Neuronal stem cell (in vitro differentiated cells): ENCODE measurements around the gene MYH7.

Experiments
- DNase-seq: peaks from one replicate; pipeline ENCODE4 v3.0.0-alpha.2; 2013; ENCODE audit warnings: low spot score
- H2AFZ ChIP-seq: one replicate; pipeline ENCODE4 v1.6.1; 2013; ENCODE audit warnings: mild to moderate bottlenecking, low read length, inconsistent platforms
- H2AK5ac ChIP-seq: 2 replicates; pipeline ENCODE4 v1.6.1; 2013; ENCODE audit warnings: low read depth, mild to moderate bottlenecking, inconsistent platforms, low read length, moderate library complexity, mixed read lengths
- H2BK120ac ChIP-seq: 2 replicates; pipeline ENCODE4 v1.6.1; 2013; ENCODE audit warnings: low read depth, mild to moderate bottlenecking, inconsistent platforms, low read length, moderate library complexity, mixed read lengths
- H2BK12ac ChIP-seq: one replicate; pipeline ENCODE4 v1.6.1; 2013; ENCODE audit warnings: low read length, inconsistent platforms
- H2BK15ac ChIP-seq: 2 replicates; pipeline ENCODE4 v1.6.1; 2013; ENCODE audit warnings: mild to moderate bottlenecking, low read length, inconsistent platforms, mixed read lengths
- H2BK5ac ChIP-seq: one replicate; pipeline ENCODE4 v1.6.1; 2013; ENCODE audit warnings: inconsistent platforms, mild to moderate bottlenecking, low read length, moderate library complexity
- H3K14ac ChIP-seq: one replicate; pipeline ENCODE4 v1.6.1; 2013; ENCODE audit warnings: low read length, inconsistent platforms
- H3K18ac ChIP-seq: 2 replicates; pipeline ENCODE4 v1.6.1; 2013; ENCODE audit warnings: low read length, inconsistent platforms
- H3K23ac ChIP-seq: 2 replicates; pipeline ENCODE4 v1.6.1; 2013; ENCODE audit warnings: low read depth, mild to moderate bottlenecking, mixed read lengths, low read length, inconsistent platforms; ENCODE audit not compliant: poor library complexity
- H3K27ac ChIP-seq: replicated peaks from 3 replicates; pipeline ENCODE4 v1.5.1; 2013; ENCODE audit warnings: low read length, inconsistent platforms
- H3K27me3 ChIP-seq, 3 experiments: 2 replicates each; pipeline ENCODE4 v1.6.1; 2013; ENCODE audit warnings: low read length in 3 of 3, mild to moderate bottlenecking in 2 of 3, inconsistent platforms in 1 of 3, low read depth in 1 of 3, mixed read lengths in 1 of 3, moderate library complexity in 1 of 3; ENCODE audit not compliant: control insufficient read depth in 3 of 3, insufficient read depth in 3 of 3
- H3K36me3 ChIP-seq, 2 donors: replicated peaks in 1 of 2; 2 replicates each; pipeline ENCODE4 v1.6.1; 2013; ENCODE audit warnings: low read length in 2 of 2; ENCODE audit not compliant: control insufficient read depth in 2 of 2, insufficient read depth in 2 of 2
- H3K4ac ChIP-seq: 2 replicates; pipeline ENCODE4 v1.6.1; 2013; ENCODE audit warnings: inconsistent platforms, mild to moderate bottlenecking, low read length, moderate library complexity
- H3K4me1 ChIP-seq, 2 donors: 1 replicate in 1 of 2; 2 replicates in 1 of 2; pipeline ENCODE4 v1.6.1; 2013; ENCODE audit warnings: low read length in 2 of 2, low read depth in 1 of 2; ENCODE audit not compliant: control insufficient read depth in 2 of 2, insufficient read depth in 1 of 2
- H3K4me2 ChIP-seq: one replicate; pipeline ENCODE4 v1.6.1; 2013; ENCODE audit warnings: mild to moderate bottlenecking, low read length, inconsistent platforms; ENCODE audit not compliant: insufficient read depth, poor library complexity, severe bottlenecking
- H3K4me3 ChIP-seq, 2 donors: 2 replicates each; pipeline ENCODE4 v1.5.1; 2013; ENCODE audit warnings: low read length in 2 of 2, mild to moderate bottlenecking in 2 of 2, inconsistent platforms in 1 of 2, moderate library complexity in 1 of 2
- H3K79me1 ChIP-seq: one replicate; pipeline ENCODE4 v1.6.1; 2013; ENCODE audit warnings: low read depth, mild to moderate bottlenecking, inconsistent platforms, low read length, moderate library complexity
- H3K9ac ChIP-seq: one replicate; pipeline ENCODE4 v1.6.1; 2013; ENCODE audit warnings: mild to moderate bottlenecking, low read depth, low read length, inconsistent platforms; ENCODE audit not compliant: poor library complexity
- H3K9me3 ChIP-seq, 2 donors: replicated peaks in 1 of 2; 2 replicates each; pipeline versions ENCODE3 to v1.6.1; 2013; ENCODE audit warnings: low read length in 2 of 2, mild to moderate bottlenecking in 2 of 2, inconsistent platforms in 1 of 2, low read depth in 1 of 2, mixed read lengths in 1 of 2, moderate library complexity in 1 of 2; ENCODE audit not compliant: control insufficient read depth in 2 of 2, insufficient read depth in 1 of 2
- H4K8ac ChIP-seq: one replicate; pipeline ENCODE4 v1.6.1; 2013; ENCODE audit warnings: low read depth, mild to moderate bottlenecking, inconsistent platforms, low read length, moderate library complexity
- H4K91ac ChIP-seq: one replicate; pipeline ENCODE4 v1.6.1; 2013; ENCODE audit warnings: low read length, low read depth, mild to moderate bottlenecking, inconsistent platforms; ENCODE audit not compliant: poor library complexity
- WGBS, 2 donors: extraction: QIAGEN DNeasy Blood & Tissue Kit; methylation state at CpG; one replicate each; pipeline ENCODE4 v1.1.7; 2013; ENCODE audit warnings: missing lambda C conversion rate in 2 of 2, mixed read lengths in 1 of 2; ENCODE audit not compliant: insufficient read length in 2 of 2, insufficient replicate concordance in 1 of 2; ENCODE audit errors: extremely low coverage in 2 of 2; 5-methylcytosine and 5-hydroxymethylcytosine counted together

The MYH7 gene

DNA sequence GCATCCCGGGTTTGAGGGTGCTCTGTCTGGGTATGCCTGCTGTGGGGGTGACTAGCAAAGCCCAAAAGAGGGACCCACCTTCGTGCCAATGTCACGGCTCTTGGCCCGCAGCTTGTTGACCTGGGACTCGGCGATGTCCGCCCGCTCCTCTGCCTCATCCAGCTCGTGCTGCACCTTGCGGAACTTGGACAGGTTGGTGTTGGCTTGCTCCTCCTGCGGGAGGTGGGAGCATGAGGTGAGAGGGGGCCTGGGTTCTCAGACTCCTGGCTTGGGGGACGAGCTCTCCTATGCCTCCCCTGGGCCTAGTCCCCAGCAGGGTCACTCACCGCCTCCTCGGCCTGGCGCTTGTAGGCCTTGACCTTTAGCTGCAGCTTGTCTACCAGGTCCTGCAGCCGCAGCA, 21.8 kb downstream of the MYH7 start:
- Histone ChIP-seq H3K9me3 (no peaks in the 10 kb centered on the region), H3K23ac (no peak overlapping the region), H3K36me3 (no peaks in the 10 kb centered on the region), H2BK120ac (no peak overlapping the region), H2BK5ac (peak overlapping the region; percentile 44), H4K8ac (no peak overlapping the region), H3K4me1 (peaks cover 5% of the 10 kb centered on the region in 2 donors), H3K27ac (no peak overlapping the region), H3K18ac (peak overlapping the region; percentile 22), H2AFZ (no peak overlapping the region), H3K27me3 (peaks cover 0 to 24% (median 0%) of the 10 kb centered on the region in 3 experiments), H3K79me1 (no peaks in the 10 kb centered on the region), H2AK5ac (no peak overlapping the region), H4K91ac (no peak overlapping the region), H3K9ac (no peak overlapping the region), H3K4ac (peak overlapping the region; percentile 40), H3K4me3 (no peak overlapping the region), H2BK12ac (no peak overlapping the region), H3K14ac (peak overlapping the region; percentile 99), H2BK15ac (peak overlapping the region; percentile 75), H3K4me2 (no peak overlapping the region)
- no peak for DNase-seq
- WGBS, 2 donors = no CpG with 5 or more reads among the region's 16 CpGs

DNA sequence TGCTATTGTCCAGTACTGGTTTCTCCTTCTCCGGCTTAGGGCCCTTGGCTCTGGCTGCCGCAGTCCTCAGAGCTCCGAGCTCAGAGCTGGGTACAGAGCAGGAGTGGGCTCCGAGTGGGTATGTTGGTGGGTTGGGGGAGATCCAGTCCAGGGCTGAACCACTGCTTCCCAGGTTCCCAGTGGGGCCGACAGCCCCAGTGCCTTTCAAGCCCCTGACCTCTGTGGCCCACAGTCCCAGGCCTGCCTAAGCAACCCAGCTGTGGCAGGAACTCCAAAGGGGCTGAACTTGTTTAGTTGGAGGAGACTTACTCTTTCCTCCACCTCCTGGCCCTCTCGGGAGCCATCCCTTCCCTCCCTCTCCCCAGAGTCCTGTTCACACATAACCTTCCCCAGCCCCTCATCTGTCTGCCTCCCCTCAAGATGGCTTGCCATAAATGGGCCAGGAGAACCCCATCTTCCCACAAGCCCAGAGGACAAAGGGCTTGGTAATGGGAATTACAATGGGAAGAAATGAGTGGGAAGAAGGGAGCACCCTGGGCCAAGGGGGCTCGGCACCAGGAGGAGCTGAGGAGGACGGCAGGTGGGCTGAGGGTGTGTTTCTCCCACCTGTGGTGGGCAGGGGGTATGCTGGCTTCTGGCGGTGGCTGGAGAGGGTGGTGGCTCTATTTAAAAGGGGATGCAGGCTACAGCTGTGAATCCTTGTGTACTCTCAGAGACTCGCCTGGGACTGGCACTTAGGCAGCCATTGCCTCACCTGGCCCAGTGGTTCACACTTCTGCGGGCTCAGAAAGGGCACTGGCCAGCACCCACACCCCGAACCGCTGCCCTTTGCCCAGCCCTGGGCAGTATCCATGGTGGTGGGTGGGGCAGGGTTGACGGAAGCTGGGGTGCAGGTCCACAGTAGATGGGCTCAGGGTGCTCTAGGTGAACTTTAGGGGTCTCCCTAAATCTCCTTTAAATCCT, 23.6 kb downstream of the MYH7 start:
- no peak overlapping the region for H2BK15ac ChIP-seq
- no peaks in the 10 kb centered on the region for H3K36me3 ChIP-seq
- H3K27me3 ChIP-seq = peaks cover 0 to 41% (median 0%) of the 10 kb centered on the region in 3 experiments
- H3K4me3 ChIP-seq = no peak overlapping the region
- no peak overlapping the region for H4K8ac ChIP-seq
- no peak overlapping the region for H3K9ac ChIP-seq
- no peak overlapping the region for H2BK120ac ChIP-seq
- no peak for DNase-seq
- H3K14ac ChIP-seq = no peak overlapping the region
- WGBS, 2 donors = no CpG with 5 or more reads among the region's 14 CpGs
- H3K4me2 ChIP-seq = no peak overlapping the region
- H2AK5ac ChIP-seq = peak overlapping the region; percentile 19
- H3K23ac ChIP-seq = peak overlapping the region; percentile 9
- H3K18ac ChIP-seq = peak overlapping the region; percentile 82
- H3K27ac ChIP-seq = no peak overlapping the region
- H3K4ac ChIP-seq = no peak overlapping the region
- H3K79me1 ChIP-seq = no peaks in the 10 kb centered on the region
- H2BK12ac ChIP-seq = no peak overlapping the region
- H2BK5ac ChIP-seq = peak overlapping the region; percentile 30
- H3K4me1 ChIP-seq = peaks cover 5% of the 10 kb centered on the region in 2 donors
- H4K91ac ChIP-seq = no peak overlapping the region
- H3K9me3 ChIP-seq = no peaks in the 10 kb centered on the region
- H2AFZ ChIP-seq = peak overlapping the region; percentile 16

DNA sequence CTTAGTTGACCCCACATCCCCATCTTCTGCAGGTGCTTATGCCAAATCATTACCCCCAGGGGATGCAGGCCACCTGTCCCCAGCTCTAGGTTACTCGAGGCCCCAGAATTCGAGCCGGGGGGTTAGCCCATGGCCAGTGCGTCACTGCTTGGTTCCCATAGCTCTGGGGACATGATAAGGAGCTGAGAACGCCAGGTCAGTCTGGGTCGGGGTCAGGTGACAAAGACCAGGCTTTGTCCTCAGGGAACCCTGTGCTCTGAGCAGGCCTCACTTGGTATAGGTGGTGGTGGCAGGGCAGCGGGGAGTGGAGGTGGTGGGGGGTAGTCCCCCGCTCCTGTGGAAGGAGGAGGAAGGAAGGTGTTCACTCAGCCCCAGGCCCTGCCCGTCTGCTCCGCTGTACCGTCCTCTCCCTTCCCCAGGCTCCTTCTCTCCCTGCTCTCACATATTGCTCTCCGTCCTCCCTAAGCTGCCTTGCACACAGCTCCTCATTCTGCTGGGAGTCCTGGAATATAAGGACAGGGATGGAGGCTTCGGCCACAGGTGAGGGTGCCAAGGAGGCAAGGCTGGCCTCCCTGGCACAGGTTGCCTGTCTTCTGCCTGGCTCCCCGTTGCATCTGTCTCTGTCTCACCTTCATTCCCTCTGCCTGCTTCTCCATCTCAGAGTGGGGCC, 25.4 kb downstream of the MYH7 start:
- Histone ChIP-seq H4K91ac (no peak overlapping the region), H3K9me3 (no peaks in the 10 kb centered on the region), H2BK15ac (peak overlapping the region; percentile 8), H3K27me3 (peaks cover 0 to 57% (median 0%) of the 10 kb centered on the region in 3 experiments), H2AFZ (no peak overlapping the region), H3K18ac (peak overlapping the region; percentile 61), H2BK120ac (no peak overlapping the region), H3K4me2 (no peak overlapping the region), H4K8ac (no peak overlapping the region), H2AK5ac (peak overlapping the region; percentile 57), H3K4me1 (peaks cover 5% of the 10 kb centered on the region in 2 donors), H3K14ac (no peak overlapping the region), H3K4ac (no peak overlapping the region), H3K23ac (no peak overlapping the region), H3K9ac (no peak overlapping the region), H3K36me3 (no peaks in the 10 kb centered on the region), H2BK5ac (peak overlapping the region; percentile 43), H3K27ac (no peak overlapping the region), H3K4me3 (no peak overlapping the region), H3K79me1 (no peaks in the 10 kb centered on the region), H2BK12ac (no peak overlapping the region)
- no CpG with 5 or more reads among the region's 14 CpGs for WGBS, 2 donors
- no peak for DNase-seq

DNA sequence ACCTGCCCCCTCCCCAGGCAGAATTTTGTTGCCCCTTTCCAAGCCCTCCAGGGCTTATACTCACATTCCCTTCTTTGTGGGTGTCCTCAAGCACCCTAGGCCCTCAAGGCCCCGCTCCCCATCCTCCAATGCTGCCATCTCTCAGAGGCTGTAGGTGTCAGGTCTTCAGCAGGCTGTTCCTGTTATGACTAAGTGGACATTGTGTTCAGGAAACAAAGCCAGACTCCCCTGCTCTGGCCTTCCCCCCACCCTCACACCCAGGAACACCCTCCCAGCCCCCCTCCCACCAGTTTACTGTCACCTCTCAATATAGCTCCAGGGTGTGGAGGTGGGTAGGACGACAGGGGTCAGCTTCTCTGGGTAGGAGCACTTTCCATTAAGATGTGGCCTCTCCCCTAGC, 26.0 kb downstream of the MYH7 start:
- no CpG with 5 or more reads among the region's 2 CpGs for WGBS, 2 donors

More for the DNA sequence above, 26.0 kb downstream of the MYH7 start:
- Histone ChIP-seq H3K9me3 (no peaks in the 10 kb centered on the region), H3K23ac (no peak overlapping the region), H3K36me3 (no peaks in the 10 kb centered on the region), H3K4me2 (no peak overlapping the region), H4K91ac (no peak overlapping the region), H3K79me1 (peaks cover 1% of the 10 kb centered on the region), H3K4me1 (peaks cover 5% of the 10 kb centered on the region in 2 donors), H2AK5ac (peak overlapping the region; percentile 57), H2AFZ (no peak overlapping the region), H3K14ac (no peak overlapping the region), H3K18ac (peak overlapping the region; percentile 15), H3K27ac (no peak overlapping the region), H2BK120ac (no peak overlapping the region), H3K4me3 (no peak overlapping the region), H2BK12ac (no peak overlapping the region), H4K8ac (no peak overlapping the region), H2BK15ac (no peak overlapping the region), H3K4ac (no peak overlapping the region), H3K27me3 (peaks cover 0 to 63% (median 0%) of the 10 kb centered on the region in 3 experiments), H2BK5ac (peak overlapping the region; percentile 43), H3K9ac (no peak overlapping the region)
- DNase-seq = no peak
